Measurements from ENCODE around the gene KCNIP4.

DNA sequence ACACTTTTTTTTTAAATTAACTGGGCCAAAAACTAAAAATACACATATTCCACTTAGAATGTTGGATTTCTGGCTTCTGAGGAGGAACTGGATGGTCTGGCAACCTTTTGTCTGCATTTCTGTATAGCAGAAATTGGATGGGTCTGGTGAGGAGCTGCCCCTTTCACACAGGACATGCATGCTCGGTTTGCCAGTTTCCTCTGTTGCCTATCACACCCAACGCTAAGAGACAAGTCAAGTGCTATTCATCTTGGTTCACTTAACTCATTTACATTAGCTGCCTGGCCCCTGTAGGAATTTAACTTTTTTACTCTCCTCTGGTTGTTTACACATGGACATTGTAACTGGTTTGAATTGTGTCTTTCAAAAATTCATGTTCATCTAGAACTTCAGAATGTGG is 1052.6 kb downstream of the KCNIP4 start:
- TF ChIP-seq EZH2 (IDR thresholded peaks at IDR 0.05; ENCODE audit: insufficient read depth, poor library complexity, severe bottlenecking): no peak
- no peak for TF ChIP-seq EZH2phosphoT487 (IDR thresholded peaks at IDR 0.05; ENCODE audit: insufficient read depth, low read depth)

Data from GM23248 (cell line).